ENCODE data around the gene PDCD10.

PDCD10 gene

GRCh38 chr3:167671878-167672427, 62.7 kb downstream of the PDCD10 start:
- TF ChIP-seq CTCF (IDR thresholded peaks at IDR 0.05; ENCODE audit: low read depth, low read length, missing control alignments), result no peak
- peaks cover 5% of the 10 kb centered on the region for H3K36me3 ChIP-seq (replicated peaks)
- in situ Hi-C loops (cut with HindIII; ENCODE audit: low pct_ligation_motif_present, low sequenced_read_pairs), result no loop called here
- H3K27ac ChIP-seq, result no peak overlapping the region
- no peaks in the 10 kb centered on the region for H3K27me3 ChIP-seq (replicated peaks)
- no peak overlapping the region for H3K4me3 ChIP-seq (ENCODE audit: low read depth, low read length)
- no peak for DNase-seq

GRCh38 chr3:167669699-167670098, 65.0 kb downstream of the PDCD10 start:
- Histone ChIP-seq H3K36me3 (replicated peaks) (peaks cover 5% of the 10 kb centered on the region), H3K27ac (no peak overlapping the region), H3K4me3 (ENCODE audit: low read depth, low read length) (no peak overlapping the region), H3K27me3 (replicated peaks) (no peaks in the 10 kb centered on the region)
- DNase-seq, result no peak
- no peak for TF ChIP-seq CTCF (IDR thresholded peaks at IDR 0.05; ENCODE audit: low read depth, low read length, missing control alignments)
- in situ Hi-C loops (cut with HindIII; ENCODE audit: low pct_ligation_motif_present, low sequenced_read_pairs), result no loop called here

- Histone ChIP-seq H3K36me3 (replicated peaks) (peaks cover 2% of the 10 kb centered on the region), H3K27ac (no peak overlapping the region), H3K27me3 (replicated peaks) (no peaks in the 10 kb centered on the region), H3K4me3 (ENCODE audit: low read depth, low read length) (no peak overlapping the region)
- no peak for TF ChIP-seq CTCF (IDR thresholded peaks at IDR 0.05; ENCODE audit: low read depth, low read length, missing control alignments)
- in situ Hi-C loops (cut with HindIII; ENCODE audit: low pct_ligation_motif_present, low sequenced_read_pairs), result no loop called here
- no peak for DNase-seq
Observed at GRCh38 chr3:167668651-167669050, 66.0 kb downstream of the PDCD10 start.

- Histone ChIP-seq H3K4me3 (ENCODE audit: low read depth, low read length) (no peak overlapping the region), H3K36me3 (replicated peaks) (peaks cover 2% of the 10 kb centered on the region), H3K27ac (no peak overlapping the region), H3K27me3 (replicated peaks) (no peaks in the 10 kb centered on the region)
- TF ChIP-seq CTCF (IDR thresholded peaks at IDR 0.05; ENCODE audit: low read depth, low read length, missing control alignments), result no peak
- in situ Hi-C loops (cut with HindIII; ENCODE audit: low pct_ligation_motif_present, low sequenced_read_pairs), result no loop called here
- DNase-seq, result no peak
Observed at GRCh38 chr3:167666563-167666962, 68.1 kb downstream of the PDCD10 start.

- TF ChIP-seq CTCF (IDR thresholded peaks at IDR 0.05; ENCODE audit: low read depth, low read length, missing control alignments), result no peak
- in situ Hi-C loops (cut with HindIII; ENCODE audit: low pct_ligation_motif_present, low sequenced_read_pairs), result no loop called here
Observed at GRCh38 chr3:167662919-167663400, 71.7 kb downstream of the PDCD10 start.

GRCh38 chr3:167657684-167658225, 76.9 kb downstream of the PDCD10 start:
- Histone ChIP-seq H3K27ac (no peak overlapping the region), H3K27me3 (replicated peaks) (no peaks in the 10 kb centered on the region), H3K4me3 (ENCODE audit: low read depth, low read length) (no peak overlapping the region), H3K36me3 (replicated peaks) (no peaks in the 10 kb centered on the region)
- no peak for DNase-seq
- in situ Hi-C loops (cut with HindIII; ENCODE audit: low pct_ligation_motif_present, low sequenced_read_pairs), result no loop called here
- TF ChIP-seq CTCF (IDR thresholded peaks at IDR 0.05; ENCODE audit: low read depth, low read length, missing control alignments), result no peak

More at GRCh38 chr3:167662919-167663400, 71.7 kb downstream of the PDCD10 start:
- no peak overlapping the region for H3K4me3 ChIP-seq (ENCODE audit: low read depth, low read length)
- no peak for DNase-seq
- no peaks in the 10 kb centered on the region for H3K27me3 ChIP-seq (replicated peaks)
- no peaks in the 10 kb centered on the region for H3K36me3 ChIP-seq (replicated peaks)
- H3K27ac ChIP-seq, result no peak overlapping the region

Measured in brain microvascular endothelial cell (primary cell).